HepG2 (cell line): ENCODE measurements around the gene MBNL3. TPM values are rescaled to one million over a fixed set of nuclear protein-coding genes. Genes with fewer than 3 reads are reported as not detected.

Experiments used
- ATAC-seq: fragments of 200-7000 bp; cut with Tn5 transposase; 3 replicates; pipeline ENCODE4 v1.9.1; 2020; ENCODE audit warnings: mild to moderate bottlenecking, moderate library complexity
- BruUV-seq: library from RNA; stranded (reverse); fragments of 400-500 nt; replicated peaks from 2 replicates; lab custom pipeline; 2021; lab: Mats Ljungman, UMichigan
- CTCF ChIA-PET: fragments of 300-600 bp; formaldehyde crosslinking; extraction: SDS; loops from one replicate; lab custom pipeline; 2021; ENCODE audit warnings: low total read pairs, inconsistent platforms, low intra/inter-chr PET ratio; lab: Yijun Ruan, JAX
- POLR2A ChIA-PET: fragments of 350-600 bp; sonication (Branson Sonifier 250); formaldehyde crosslinking; loops from one replicate; lab custom pipeline; 2020; ENCODE audit warnings: antibody characterized with exemption, inconsistent platforms; lab: Yijun Ruan, JAX
- DNase-seq: peaks from one replicate; pipeline ENCODE4 v3.0.0-alpha.2; 2015; ENCODE audit warnings: low spot score
- FAIRE-seq: peaks from 3 replicates; lab custom pipeline; 2011; peaks lifted over from hg19 to GRCh38; lab: Jason Lieb, UNC
- H2AFZ ChIP-seq: one replicate; pipeline ENCODE4 v1.6.1; 2011; ENCODE audit warnings: low read length, inconsistent platforms
- H3K27ac ChIP-seq: fragments of 300-600 bp; 3 replicates; pipeline ENCODE4 v1.8.0; 2011; ENCODE audit warnings: mixed run types, mild to moderate bottlenecking, mixed read lengths, low read length, inconsistent platforms; ENCODE audit not compliant: insufficient read depth; ENCODE audit errors: extremely low read length
- H3K27me3 ChIP-seq, 2 experiments: fragments of 200-600 bp in 1 of 2; 2 replicates in 1 of 2; 3 replicates in 1 of 2; pipeline versions ENCODE4 v1.6.0 to v1.8.0; 2011; ENCODE audit warnings: low read length in 2 of 2, mild to moderate bottlenecking in 2 of 2, moderate library complexity in 2 of 2, inconsistent platforms in 1 of 2; ENCODE audit not compliant: insufficient read depth in 2 of 2, control insufficient read depth in 1 of 2
- H3K36me3 ChIP-seq, 2 experiments: fragments of 200-600 bp in 1 of 2; replicated peaks in 1 of 2; 2 replicates in 1 of 2; 3 replicates in 1 of 2; pipeline versions ENCODE4 v1.5.1 to v1.8.0; 2011; ENCODE audit warnings: low read length in 2 of 2, inconsistent platforms in 1 of 2; ENCODE audit not compliant: insufficient read depth in 2 of 2, control insufficient read depth in 1 of 2
- H3K4me1 ChIP-seq: 2 replicates; pipeline ENCODE4 v1.5.1; 2012; ENCODE audit warnings: low read length, inconsistent platforms; ENCODE audit not compliant: insufficient read depth
- H3K4me2 ChIP-seq: 2 replicates; pipeline ENCODE4 v1.6.0; 2011; ENCODE audit warnings: low read depth, low read length, inconsistent platforms
- H3K4me3 ChIP-seq, 3 experiments: fragments of 200-600 bp in 1 of 3; sonication (generic), shearing (Covaris generic) in 1 of 3; replicated peaks in 1 of 3; 2 replicates each; pipeline ENCODE4 v1.5.1; 2011 to 2016; ENCODE audit warnings: low read length in 3 of 3, inconsistent platforms in 2 of 3, low read depth in 2 of 3, mild to moderate bottlenecking in 2 of 3, control low read depth in 1 of 3, mixed read lengths in 1 of 3; ENCODE audit not compliant: insufficient read depth in 1 of 3
- H3K79me2 ChIP-seq: one replicate; pipeline ENCODE4 v1.6.1; 2011; ENCODE audit warnings: low read length, inconsistent platforms; ENCODE audit not compliant: insufficient read depth
- H3K9ac ChIP-seq: 2 replicates; pipeline ENCODE4 v1.6.0; 2011; ENCODE audit warnings: mild to moderate bottlenecking, low read depth, low read length, inconsistent platforms; ENCODE audit not compliant: insufficient read depth
- H3K9me3 ChIP-seq: 2 replicates; pipeline ENCODE4 v1.5.1; 2012; ENCODE audit warnings: mild to moderate bottlenecking, low read length
- H4K20me1 ChIP-seq: 2 replicates; pipeline ENCODE4 v1.6.0; 2011; ENCODE audit warnings: inconsistent platforms, mild to moderate bottlenecking, low read length, moderate library complexity; ENCODE audit not compliant: insufficient read depth
- GTF3A ChIP-seq: sonication (generic); formaldehyde crosslinking; conservative IDR thresholded peaks from 2 replicates; pipeline ENCODE4 v1.4.0; 2020; ENCODE audit warnings: mild to moderate bottlenecking, missing genetic modification reagents
- HNF4A ChIP-seq: sonication (generic); formaldehyde crosslinking; IDR thresholded peaks from 2 replicates; pipeline ENCODE4 v1.4.0; 2020; ENCODE audit warnings: missing genetic modification reagents
- KLF16 ChIP-seq, 2 experiments: sonication (generic) in 1 of 2; formaldehyde crosslinking in 1 of 2; IDR thresholded peaks; 2 replicates each; pipeline versions ENCODE4 v1.6.1 to v1.8.0; 2016 to 2023; ENCODE audit warnings: missing genetic modification reagents in 2 of 2, missing compliant biosample characterization in 1 of 2
- NRL ChIP-seq: sonication (generic); formaldehyde crosslinking; IDR thresholded peaks from 2 replicates; pipeline ENCODE4 v1.5.0; 2020; ENCODE audit warnings: missing genetic modification reagents, mild to moderate bottlenecking, moderate library complexity, borderline replicate concordance
- PITX1 ChIP-seq: sonication (generic); formaldehyde crosslinking; IDR thresholded peaks from 2 replicates; pipeline ENCODE4 v1.5.1; 2020; ENCODE audit warnings: mild to moderate bottlenecking, missing genetic modification reagents
- SAP130 ChIP-seq: IDR thresholded peaks from 2 replicates; pipeline ENCODE4 v1.6.1; 2016; ENCODE audit warnings: low read depth
- ZNF20 ChIP-seq: sonication (generic); formaldehyde crosslinking; IDR thresholded peaks from 2 replicates; pipeline ENCODE4 v1.4.0; 2020; ENCODE audit warnings: mild to moderate bottlenecking, moderate library complexity, missing genetic modification reagents
- ZNF644 ChIP-seq: IDR thresholded peaks from 2 replicates; pipeline ENCODE4 v1.6.1; 2016; ENCODE audit warnings: low read depth
- ZNF784 ChIP-seq: sonication (generic); formaldehyde crosslinking; IDR thresholded peaks from 2 replicates; pipeline ENCODE4 v1.5.1; 2020; ENCODE audit warnings: missing genetic modification reagents, mild to moderate bottlenecking, borderline replicate concordance
- WGBS: methylation state at CpG from one replicate; pipeline ENCODE4 v1.1.6; 2017; ENCODE audit warnings: low lambda C conversion rate; 5-methylcytosine and 5-hydroxymethylcytosine counted together
- in situ Hi-C: cut with HindIII; loops from 2 replicates; pipeline ENCODE4 v1.10.0; 2017; ENCODE audit warnings: low pct_unique_long_range_greater_than_20kb; ENCODE audit not compliant: extremely low pct_ligation_motif_present
- intact Hi-C: fragments of 100-400 bp; cut with micrococcal nuclease; formaldehyde crosslinking; loops from one replicate; pipeline ENCODE4 v1.10.0; 2022; ENCODE audit not compliant: unreplicated experiment
- polyA plus RNA-seq, 8 experiments: library from polyadenylated mRNA; depleted of rRNA in 3 of 8; stranded (reverse) in 7 of 8; unstranded in 1 of 8; fragments of >200 nt; fragmentation: Illumina TruSeq in 4 of 8; extraction: Trizol in 4 of 8; gene quantifications; 2 replicates each; pipeline versions ENCODE4 v1.2.1 to v1.2.3, GENCODE V29; 2011 to 2016; ENCODE audit warnings: low read depth in 4 of 8, missing spikeins in 1 of 8, mixed read lengths in 1 of 8; ENCODE audit not compliant: insufficient read depth in 1 of 8
- total RNA-seq, 5 experiments: library from RNA; depleted of rRNA; stranded (reverse); fragments of >200 nt; fragmentation: Illumina TruSeq; extraction: Trizol; gene quantifications; 2 replicates each; pipeline ENCODE4 v1.2.3, GENCODE V29; 2016; ENCODE audit warnings: low read depth in 1 of 5

MBNL3 gene
- total and polyA plus RNA-seq, 2 of the 13 experiments (the other 11 are each of a cell fraction or from before 2014, with no cell fraction given), result 155 to 257 TPM

GRCh38 chrX:132505116-132505515, 16.3 kb upstream of the MBNL3 start (continued):
- no peak for TF ChIP-seq ZNF784 (CRISPR knock-in tag)
- no peak for TF ChIP-seq PITX1 (CRISPR knock-in tag)
- TF ChIP-seq HNF4A (CRISPR knock-in tag), result peak; percentile 69
- no peak for TF ChIP-seq GTF3A
- 0 out of 2 replicates have a peak, but pooled peaks have one; percentile 16 for TF ChIP-seq ZNF644 (CRISPR knock-in tag)

GRCh38 chrX:132504417-132504816, 15.6 kb upstream of the MBNL3 start:
- in situ Hi-C loops (no loop called here), intact Hi-C loops (no loop called here)
- POLR2A ChIA-PET, result interaction anchor here (0.5 to 2.1 kb wide), 2 partner anchors 11 to 59 kb away, joined by 3 to 5 read pairs; no protein-coding TSS in a partner anchor
- Histone ChIP-seq H3K9me3 (no peaks in the 10 kb centered on the region), H3K27me3 (no peaks in the 10 kb centered on the region), H3K4me3 (no peak overlapping the region), H2AFZ (no peak overlapping the region), H3K9ac (no peak overlapping the region), H3K27ac (peak overlapping the region; percentile 30), H3K36me3 (no peaks in the 10 kb centered on the region), H3K79me2 (no peaks in the 10 kb centered on the region), H4K20me1 (no peaks in the 10 kb centered on the region), H3K4me1 (peaks cover 44% of the 10 kb centered on the region), H3K4me2 (no peak overlapping the region)
- FAIRE-seq (no peak), ATAC-seq (no peak), DNase-seq (no peak)
- CTCF ChIA-PET, result no interaction called here
- no TSS peak for BruUV-seq
- WGBS, result 88% methylated on average over 1 of the region's 1 CpG
- no peak for TF ChIP-seq KLF16 (CRISPR knock-in tag; IDR thresholded peaks at IDR 0.05)
- TF ChIP-seq SAP130 (CRISPR knock-in tag), result no peak
- TF ChIP-seq ZNF20 (CRISPR knock-in tag), result no peak
- TF ChIP-seq NRL, result no peak
